Measurements from ENCODE around the gene LRWD1. TPM values are rescaled to one million over a fixed set of nuclear protein-coding genes. Genes with fewer than 3 reads are reported as not detected.
"Not testable (repeated sequence)": the region's sequence is repeated elsewhere in the genome, so short reads cannot be mapped to it uniquely, and the experiment has no call there.

LRWD1 gene
- total and polyA plus RNA-seq, 12 donors = 6.5 to 21.3 (median 9.5) TPM

DNA sequence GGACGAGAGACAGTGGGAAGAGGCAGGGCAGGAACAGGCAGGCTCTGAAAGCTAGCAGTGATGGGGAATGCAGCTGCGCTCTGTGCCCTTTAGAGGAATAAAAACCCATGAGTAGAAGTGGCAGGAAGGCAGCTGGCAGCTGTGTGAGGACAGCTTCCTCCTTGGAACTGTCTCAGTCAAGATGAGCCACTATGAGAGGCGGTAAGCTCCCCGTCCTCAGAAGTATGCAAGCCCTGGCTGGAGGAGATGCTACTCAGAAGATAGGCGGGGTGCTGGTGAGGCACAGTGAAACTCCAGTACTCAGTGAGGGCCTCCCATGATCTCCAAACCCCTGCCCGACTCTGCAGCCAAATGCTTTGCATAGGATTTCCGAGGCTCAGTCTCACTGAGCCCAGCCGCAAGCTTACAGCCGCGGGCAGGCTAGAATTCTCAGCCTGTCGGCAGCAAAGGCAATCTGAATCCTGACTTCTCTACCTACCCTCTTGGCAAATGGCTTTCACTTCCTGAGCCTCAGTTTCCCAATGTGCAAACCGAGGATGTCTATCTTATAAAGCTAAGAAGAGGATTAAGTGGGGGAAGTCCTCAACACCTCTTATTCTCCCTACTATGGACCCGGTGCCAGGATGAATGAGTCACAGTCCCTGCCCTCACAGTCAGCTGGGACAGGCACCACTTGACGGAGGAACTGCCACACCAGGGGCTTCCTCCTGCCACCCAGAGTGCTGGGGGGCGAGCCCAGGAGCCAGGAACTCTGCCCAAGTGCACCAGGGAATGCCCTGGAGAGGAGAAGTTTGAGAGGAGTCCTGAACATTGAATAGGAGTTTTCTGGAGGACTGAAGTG, 50.3 kb downstream of the LRWD1 start:
- H3K27me3 ChIP-seq; H3K9me3 ChIP-seq; H3K36me3 ChIP-seq; H3K4me3 ChIP-seq; H3K4me1 ChIP-seq; intact Hi-C loops (cut with DNase I); DNase-seq: not testable (repeated sequence)
- peak overlapping the region in 1 of 10 donors; percentile 66 for H3K27ac ChIP-seq
- peak in 2 of 8 donors; percentile 20 to 34 for ATAC-seq
- WGBS, 2 donors = 17 to 67% methylated on average over 2 of the region's 15 CpGs

DNA sequence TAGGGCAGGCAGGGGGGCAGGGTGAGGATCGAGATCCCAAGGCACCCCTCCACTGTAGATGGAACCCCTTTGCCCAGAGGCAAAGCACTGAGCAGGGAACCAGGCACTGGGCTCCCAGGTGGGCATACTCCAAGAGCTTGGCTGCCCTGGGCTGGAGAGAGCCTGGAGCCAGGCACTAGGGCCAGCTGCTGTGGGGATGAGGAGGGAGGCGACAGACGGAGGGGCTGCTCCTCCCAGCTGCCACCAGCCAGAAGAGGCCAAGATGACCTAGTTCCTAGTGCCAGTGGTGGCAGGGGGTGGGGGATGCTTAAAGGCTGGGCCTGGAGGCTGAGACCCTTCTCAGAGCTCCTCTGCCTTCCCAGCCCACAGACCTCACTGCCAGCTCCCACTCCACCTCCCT, 51.1 kb downstream of the LRWD1 start:
- H3K4me1 ChIP-seq; H3K27me3 ChIP-seq; ATAC-seq; H3K4me3 ChIP-seq; intact Hi-C loops (cut with DNase I); H3K27ac ChIP-seq; H3K36me3 ChIP-seq; H3K9me3 ChIP-seq; DNase-seq: not testable (repeated sequence)
- WGBS, 2 donors = no CpG with 5 or more reads among the region's 3 CpGs

DNA sequence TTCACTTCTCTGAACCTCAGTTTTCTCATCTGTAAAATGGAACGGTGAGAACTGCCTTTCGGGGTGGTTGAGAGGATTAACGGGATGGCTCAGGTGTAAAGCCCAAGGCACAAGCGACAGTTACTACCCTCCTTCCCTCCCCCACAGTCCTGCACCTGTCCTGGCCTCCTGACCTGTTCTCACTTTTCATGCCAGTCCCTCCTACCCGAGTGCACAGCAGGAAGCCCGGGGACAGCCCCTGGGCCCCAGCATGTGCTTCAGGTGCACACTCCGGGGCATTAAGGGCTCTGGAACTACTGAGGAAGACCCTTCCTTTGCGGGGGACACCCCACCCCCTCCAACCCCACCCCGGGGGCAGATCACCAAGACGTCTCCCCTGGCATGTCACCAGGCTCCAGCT, 52.2 kb downstream of the LRWD1 start:
- ATAC-seq = not testable (repeated sequence)

DNA sequence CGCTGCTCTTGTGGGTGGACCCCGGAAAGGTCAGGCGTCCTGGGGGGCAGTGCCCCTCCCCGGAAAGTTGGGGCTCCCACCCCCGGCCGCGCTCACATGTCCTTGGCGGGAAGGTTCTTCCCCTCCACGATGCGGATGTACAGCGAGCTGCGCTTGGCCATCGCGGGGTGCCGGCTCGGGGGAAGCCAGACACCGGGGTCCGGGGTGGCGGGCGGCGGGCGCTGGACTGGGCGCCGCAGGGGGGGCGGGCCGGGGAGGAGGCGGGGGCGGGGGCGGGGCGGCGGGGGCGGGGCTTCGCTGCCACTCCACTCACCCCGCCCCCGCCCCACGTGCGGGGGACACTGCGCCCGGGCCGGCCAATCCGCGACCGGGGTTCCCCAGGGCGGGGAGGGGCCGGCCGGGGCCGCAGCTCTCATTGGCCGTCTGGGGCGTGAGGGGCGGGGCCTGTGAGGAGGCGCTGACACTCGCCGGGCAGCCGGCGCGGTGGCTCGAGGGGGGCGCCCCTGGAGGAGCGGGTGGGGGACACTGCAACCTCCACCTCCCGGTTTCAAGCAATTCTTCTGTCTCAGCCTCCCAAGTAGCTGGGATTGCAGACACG, 52.9 kb downstream of the LRWD1 start, which contains the start of gene RASA4B:
Gene RASA4B, minus strand, starts transcription at position 228 of the 598 bp plus-strand sequence. Its CDS starts 67 bp downstream, at position 161.
- intact Hi-C loops (cut with DNase I); H3K4me1 ChIP-seq; H3K9me3 ChIP-seq; H3K27me3 ChIP-seq; H3K27ac ChIP-seq; H3K36me3 ChIP-seq: not testable (repeated sequence)
- WGBS, 2 donors = 0 to 3% methylated on average over 2 to 20 of the region's 61 CpGs
- H3K4me3 ChIP-seq = peak within 1 kb of the TSS in 1 of 10 donors; percentile 32
- ATAC-seq (peak; percentile 91 to 97 (median 94)), DNase-seq (peak; percentile 4 to 23)

More for the DNA sequence above, 52.2 kb downstream of the LRWD1 start:
- WGBS, 2 donors = no CpG with 5 or more reads among the region's 10 CpGs
- H3K4me1 ChIP-seq; H3K27ac ChIP-seq; H3K36me3 ChIP-seq; H3K4me3 ChIP-seq; intact Hi-C loops (cut with DNase I); DNase-seq; H3K9me3 ChIP-seq; H3K27me3 ChIP-seq: not testable (repeated sequence)

DNA sequence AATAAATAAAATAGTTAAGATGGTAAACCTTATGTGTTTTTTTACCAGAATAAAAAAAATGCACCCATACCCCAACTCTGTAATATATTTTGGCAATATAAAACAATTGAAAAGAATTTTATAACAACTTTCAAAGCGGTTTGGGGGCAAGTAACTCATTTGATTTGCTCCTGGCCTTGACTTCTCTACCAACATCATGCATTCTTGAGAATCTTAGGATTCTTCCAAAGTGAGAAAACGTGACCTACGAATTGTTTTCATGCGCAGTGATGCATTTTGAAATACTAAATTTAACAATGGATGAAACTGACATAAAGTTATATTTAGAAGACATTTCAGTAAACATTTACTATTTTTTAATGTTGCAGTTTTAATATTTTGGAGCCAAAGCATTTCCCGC, 56.0 kb downstream of the LRWD1 start:
- H3K4me3 ChIP-seq; H3K27me3 ChIP-seq; H3K27ac ChIP-seq; ATAC-seq; H3K36me3 ChIP-seq; intact Hi-C loops (cut with DNase I); DNase-seq; H3K9me3 ChIP-seq; H3K4me1 ChIP-seq: not testable (repeated sequence)
- WGBS, 2 donors = 84% methylated on average over 4 of the region's 5 CpGs; no CpG with 5 or more reads in 1 of the 2 donors

Small RNAs within 50 kb of the gene (microRNA-seq; reads per million reads assigned to microRNA genes)
- 0 reads per million in 2 donors for gene MIR4467
- gene MIR5090 = 0 to 1.0 reads per million in 2 donors

Other genes starting within 250 kb of the LRWD1 start
- gene SH2B2, start 178.1 kb upstream of the LRWD1 start, total RNA-seq = 1 to 10 TPM in 6 of 10 donors, under 1 TPM in 4; 0.83 to 4.2 (median 1.2) TPM
- gene SH2B2, start 178.1 kb upstream of the LRWD1 start, polyA plus RNA-seq = 1 to 10 TPM in 1 of 2 donors, under 1 TPM in 1; 0.95 to 2.3 TPM
- not detected for gene SPDYE6, start 108.5 kb upstream of the LRWD1 start, total RNA-seq
- gene SPDYE6, start 108.5 kb upstream of the LRWD1 start, polyA plus RNA-seq = under 1 TPM; 0.03 to 0.29 TPM
- gene PRKRIP1, start 68.6 kb upstream of the LRWD1 start, total RNA-seq = 10 to 100 TPM in 9 of 10 donors, 1 to 10 TPM in 1; 7.1 to 14.7 (median 11.3) TPM
- 10 to 100 TPM; 14.8 to 28.2 TPM for gene PRKRIP1, start 68.6 kb upstream of the LRWD1 start, polyA plus RNA-seq
- 10 to 100 TPM in 1 of 10 donors, 1 to 10 TPM in 9; 1.7 to 11.6 (median 3.7) TPM for gene ORAI2, start 31.4 kb upstream of the LRWD1 start, total RNA-seq
- gene ORAI2, start 31.4 kb upstream of the LRWD1 start, polyA plus RNA-seq = 1 to 10 TPM; 2.0 to 5.8 TPM
- 1 to 10 TPM; 4.4 to 8.6 (median 6.2) TPM for gene ALKBH4, start 121 bp upstream of the LRWD1 start, total RNA-seq
- gene ALKBH4, start 121 bp upstream of the LRWD1 start, polyA plus RNA-seq = 1 to 10 TPM; 7.9 TPM
- gene POLR2J, start 13.9 kb downstream of the LRWD1 start, total RNA-seq = 10 to 100 TPM; 40.1 to 74.1 (median 52.7) TPM
- 100 to 1,000 TPM; 127 to 228 TPM for gene POLR2J, start 13.9 kb downstream of the LRWD1 start, polyA plus RNA-seq
- gene RASA4B, start 52.8 kb downstream of the LRWD1 start, total RNA-seq = 10 to 100 TPM in 2 of 10 donors, 1 to 10 TPM in 8; 1.3 to 23.9 (median 4.2) TPM
- gene RASA4B, start 52.8 kb downstream of the LRWD1 start, polyA plus RNA-seq = 1 to 10 TPM; 3.2 to 6.9 TPM
- gene UPK3BL2, start 78.7 kb downstream of the LRWD1 start, total RNA-seq = 10 to 100 TPM in 1 of 10 donors, 1 to 10 TPM in 9; 1.5 to 16.7 (median 6.3) TPM
- 10 to 100 TPM in 1 of 2 donors, 1 to 10 TPM in 1; 4.6 to 13.9 TPM for gene UPK3BL2, start 78.7 kb downstream of the LRWD1 start, polyA plus RNA-seq
- under 1 TPM in 1 of 10 donors, not detected in 9; 0.31 TPM for gene SPDYE2, start 86.2 kb downstream of the LRWD1 start, total RNA-seq
- under 1 TPM in 1 of 2 donors, not detected in 1; 0.51 TPM for gene SPDYE2, start 86.2 kb downstream of the LRWD1 start, polyA plus RNA-seq
- gene POLR2J3, start 107.6 kb downstream of the LRWD1 start, total RNA-seq = 10 to 100 TPM in 6 of 10 donors, 1 to 10 TPM in 4; 6.7 to 19.3 (median 12.1) TPM
- 100 to 1,000 TPM in 1 of 2 donors, 10 to 100 TPM in 1; 20.7 to 102 TPM for gene POLR2J3, start 107.6 kb downstream of the LRWD1 start, polyA plus RNA-seq
- 10 to 100 TPM in 6 of 10 donors, 1 to 10 TPM in 4; 8.3 to 76.1 (median 12.4) TPM for gene RASA4, start 151.8 kb downstream of the LRWD1 start, total RNA-seq
- gene RASA4, start 151.8 kb downstream of the LRWD1 start, polyA plus RNA-seq = 10 to 100 TPM; 10.2 to 13.8 TPM
- gene UPK3BL1, start 177.8 kb downstream of the LRWD1 start, total RNA-seq = 10 to 100 TPM in 6 of 10 donors, 1 to 10 TPM in 4; 2.0 to 14.3 (median 10.7) TPM
- gene UPK3BL1, start 177.8 kb downstream of the LRWD1 start, polyA plus RNA-seq = 10 to 100 TPM; 10.3 to 82.8 TPM
- not detected for gene SPDYE2B, start 185.3 kb downstream of the LRWD1 start, total RNA-seq
- gene SPDYE2B, start 185.3 kb downstream of the LRWD1 start, polyA plus RNA-seq = not detected
- gene POLR2J2, start 206.7 kb downstream of the LRWD1 start, total RNA-seq = 1 to 10 TPM; 2.2 to 4.3 (median 3.3) TPM
- 1 to 10 TPM in 1 of 2 donors, under 1 TPM in 1; 0.43 to 8.6 TPM for gene POLR2J2, start 206.7 kb downstream of the LRWD1 start, polyA plus RNA-seq